ENCODE results near the gene DEK. TPM values are rescaled to one million over a fixed set of nuclear protein-coding genes. Genes with fewer than 3 reads are reported as not detected.
"Not testable (repeated sequence)": the region's sequence is repeated elsewhere in the genome, so short reads cannot be mapped to it uniquely, and the experiment has no call there.

The DEK gene, protein sequence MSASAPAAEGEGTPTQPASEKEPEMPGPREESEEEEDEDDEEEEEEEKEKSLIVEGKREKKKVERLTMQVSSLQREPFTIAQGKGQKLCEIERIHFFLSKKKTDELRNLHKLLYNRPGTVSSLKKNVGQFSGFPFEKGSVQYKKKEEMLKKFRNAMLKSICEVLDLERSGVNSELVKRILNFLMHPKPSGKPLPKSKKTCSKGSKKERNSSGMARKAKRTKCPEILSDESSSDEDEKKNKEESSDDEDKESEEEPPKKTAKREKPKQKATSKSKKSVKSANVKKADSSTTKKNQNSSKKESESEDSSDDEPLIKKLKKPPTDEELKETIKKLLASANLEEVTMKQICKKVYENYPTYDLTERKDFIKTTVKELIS
- polyA plus RNA-seq (2013, experiment 1 of 2; ENCODE audit: insufficient read length), result 119 TPM
- 55.2 TPM for polyA plus RNA-seq (2013, experiment 2 of 2; ENCODE audit: insufficient read length)

GRCh38 chr6:18264219-18264922 is at the start of gene DEK:
TSS of gene DEK (minus strand) at chr6:18264530. CDS start at chr6:18263987, 543 bp downstream.
- peak; percentile 88 for DNase-seq

GRCh38 chr6:18312368-18312767 is 48.0 kb upstream of the DEK start:
- DNase-seq, result no peak

GRCh38 chr6:18310010-18310409 is 45.7 kb upstream of the DEK start:
- DNase-seq, result not testable (repeated sequence)

DNA sequence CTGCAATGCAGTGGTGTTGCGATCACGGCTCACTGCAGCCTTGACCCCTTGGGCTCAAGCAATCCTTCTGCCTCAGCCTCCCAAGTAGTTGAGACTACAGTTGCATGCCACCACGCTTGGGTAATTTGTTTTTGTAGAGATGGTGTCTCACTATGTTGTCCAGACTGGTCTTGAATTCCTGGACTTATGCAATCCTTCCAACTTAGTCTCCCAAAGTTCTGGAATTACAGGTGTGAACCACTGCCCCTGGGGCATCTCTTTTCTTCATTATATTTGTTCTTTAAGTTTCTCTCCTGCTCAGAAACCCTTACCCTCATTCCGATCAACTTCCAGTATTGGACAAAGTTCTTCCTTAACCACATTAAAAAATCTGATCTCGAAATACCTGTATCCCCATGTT is 44.7 kb upstream of the DEK start:
- DNase-seq, result peak; percentile 18

- DNase-seq, result peak; percentile 88
Measured at GRCh38 chr6:18308070-18308735, 43.9 kb upstream of the DEK start.

DNA sequence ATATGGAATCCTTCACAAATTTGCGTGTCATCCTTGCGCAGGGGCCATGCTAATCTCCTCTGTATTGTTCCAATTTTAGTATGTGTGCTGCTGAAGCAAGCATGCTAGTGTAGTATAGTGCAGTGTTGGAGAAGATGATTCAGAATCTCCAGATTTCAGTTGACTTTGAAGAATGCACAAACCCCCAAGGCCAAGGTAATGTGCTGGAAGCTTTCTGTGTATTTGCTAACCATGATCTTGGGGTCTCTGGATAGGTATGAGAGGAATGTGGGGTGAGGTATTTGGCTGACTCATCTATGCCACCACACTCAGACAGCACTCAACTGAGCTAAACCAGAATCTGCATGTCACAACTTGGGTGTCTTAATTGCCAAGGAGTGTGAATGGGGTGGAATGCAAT is 42.6 kb upstream of the DEK start:
- DNase-seq, result peak; percentile 83

DNA sequence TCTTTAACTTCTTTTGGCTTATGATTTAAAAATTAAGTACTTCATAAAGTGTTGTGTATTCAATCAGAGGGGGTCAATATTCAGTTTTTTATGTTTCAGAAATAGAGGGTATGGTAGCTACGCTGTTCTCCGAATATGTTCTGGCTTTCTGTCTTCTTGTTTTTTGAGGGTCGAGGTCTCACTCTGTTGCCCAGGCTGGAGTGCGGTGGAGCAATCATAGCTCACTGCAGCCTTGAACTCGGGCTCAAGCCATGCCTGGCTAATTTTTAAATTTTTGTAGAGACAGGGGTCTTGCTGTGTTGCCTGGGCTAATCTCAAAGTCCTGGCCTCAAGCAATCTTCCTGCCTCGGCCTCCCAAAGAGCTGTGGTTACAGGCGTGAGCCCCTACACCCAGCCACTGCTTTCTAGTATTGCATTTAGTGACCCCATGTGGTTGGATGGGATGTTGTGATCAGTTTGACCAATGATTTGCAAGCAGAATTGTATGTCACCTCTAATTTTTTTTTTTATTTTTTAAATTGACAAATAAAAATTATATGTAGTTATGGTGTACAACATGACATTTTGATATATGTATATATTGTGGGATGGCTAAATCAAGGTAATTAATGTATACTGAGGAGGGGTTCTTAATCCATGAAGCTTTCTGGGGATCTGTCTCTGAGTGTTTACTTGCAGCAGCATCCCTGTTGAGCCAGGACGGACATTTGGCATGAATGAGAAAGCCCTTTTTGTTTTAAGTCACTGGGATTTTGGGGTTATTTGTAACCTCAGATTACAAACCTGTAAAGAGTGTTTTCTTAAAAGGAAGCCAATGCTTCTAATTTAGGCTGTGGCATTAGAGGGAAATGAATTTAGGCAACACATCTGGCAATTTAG is 38.5 kb upstream of the DEK start:
- DNase-seq, result peak; percentile 9

DNA sequence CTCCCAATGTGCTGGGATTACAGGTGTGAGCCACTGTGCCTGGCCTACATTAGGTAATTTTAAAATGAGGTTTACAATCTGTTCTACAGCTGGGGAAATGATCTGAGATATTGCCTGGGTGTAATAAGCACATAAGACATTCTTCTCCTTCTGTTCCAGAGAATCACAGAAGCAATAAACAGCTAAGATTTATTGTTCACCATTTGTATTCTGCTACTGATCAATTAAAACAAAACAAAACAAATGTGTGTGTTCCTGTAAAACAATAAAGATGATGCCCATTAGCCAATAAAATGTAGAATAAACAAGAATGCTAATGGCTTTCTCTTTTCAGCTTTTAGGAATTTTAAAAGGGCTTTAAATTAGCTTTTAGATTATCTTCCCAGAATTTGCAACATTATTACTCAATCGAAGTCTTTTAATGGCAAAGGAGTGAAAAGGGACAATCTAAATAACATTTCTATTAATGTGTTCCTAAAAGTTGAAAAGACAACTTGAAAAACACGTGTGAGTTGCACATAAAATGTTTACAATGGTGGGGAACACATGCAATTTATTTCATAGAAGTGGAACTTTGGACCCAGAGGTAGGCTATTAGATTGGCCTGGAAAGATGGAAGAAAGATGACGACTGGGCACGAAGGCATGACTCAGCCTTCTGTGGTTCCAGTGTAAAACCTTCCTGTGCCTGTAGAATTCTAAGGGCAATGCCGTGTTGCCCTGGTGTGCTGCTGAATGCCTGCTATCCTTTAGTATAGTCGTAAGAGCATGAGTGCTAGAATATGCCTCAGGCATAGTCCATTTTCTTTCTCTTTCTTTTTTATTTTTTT is 29.0 kb upstream of the DEK start:
- peak; percentile 18 for DNase-seq

GRCh38 chr6:18289283-18289682 is 25.0 kb upstream of the DEK start:
- no peak for DNase-seq

DNA sequence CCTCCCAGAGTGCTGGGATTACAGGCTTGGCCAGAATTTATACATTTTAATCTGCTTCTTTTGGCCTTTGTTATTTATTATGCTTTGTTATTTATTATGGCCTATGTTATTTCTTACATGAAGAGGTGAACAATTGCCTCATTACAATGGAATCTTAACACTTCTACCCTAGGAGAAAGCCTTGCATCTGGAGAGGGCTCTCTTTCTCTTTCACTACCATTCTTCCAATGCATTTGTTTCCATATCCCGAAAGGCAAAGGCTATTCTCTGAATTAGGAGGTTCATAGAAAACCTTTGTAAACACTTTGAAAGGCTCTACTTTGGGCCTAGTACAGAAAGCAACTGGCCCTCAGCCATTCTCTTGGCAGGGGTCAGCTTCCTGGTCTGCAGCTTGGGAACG is 19.9 kb upstream of the DEK start:
- no peak for DNase-seq

GRCh38 chr6:18281564-18281963 is 17.2 kb upstream of the DEK start:
- no peak for DNase-seq

DNA sequence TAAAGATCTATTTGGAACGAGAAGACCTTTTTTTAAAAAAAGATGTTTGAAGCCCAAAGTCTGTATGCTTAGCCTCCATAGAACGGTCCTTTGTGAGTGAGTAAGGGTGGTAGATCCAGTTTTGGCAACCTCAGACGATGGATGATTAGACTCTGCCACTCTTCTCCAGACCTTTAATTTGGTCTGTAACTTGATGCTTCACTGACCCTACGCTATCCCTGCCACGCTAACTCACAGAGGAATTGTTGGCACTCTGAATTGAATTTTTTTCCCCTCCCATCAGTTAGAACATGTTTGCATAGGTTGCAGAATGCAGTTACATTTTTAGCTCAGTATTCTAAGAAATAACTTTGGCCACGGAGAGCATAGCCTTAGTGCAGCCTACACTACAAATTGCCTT is 15.8 kb upstream of the DEK start:
- peak; percentile 62 for DNase-seq

DNA sequence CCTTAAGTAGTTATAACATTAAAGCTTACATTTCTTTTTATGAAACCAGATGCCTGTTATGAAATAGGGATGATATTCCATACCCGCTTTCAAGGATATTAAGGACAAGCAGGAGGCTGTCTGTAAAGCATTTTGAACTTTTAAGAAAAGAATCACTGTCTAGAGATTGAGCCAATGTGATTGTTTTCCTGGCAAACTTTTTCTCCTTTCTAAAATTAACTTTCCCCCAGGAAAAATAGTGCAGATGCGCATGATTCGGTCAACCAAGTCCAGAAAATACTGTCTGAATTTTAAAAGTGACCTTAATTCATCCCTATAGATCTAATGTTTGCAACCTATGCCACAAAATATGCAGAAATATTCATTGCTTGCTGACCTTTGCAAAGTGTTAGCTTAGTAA is 15.1 kb upstream of the DEK start:
- DNase-seq, result no peak

- DNase-seq, result no peak
Measured at GRCh38 chr6:18277237-18278006, 13.1 kb upstream of the DEK start.

DNA sequence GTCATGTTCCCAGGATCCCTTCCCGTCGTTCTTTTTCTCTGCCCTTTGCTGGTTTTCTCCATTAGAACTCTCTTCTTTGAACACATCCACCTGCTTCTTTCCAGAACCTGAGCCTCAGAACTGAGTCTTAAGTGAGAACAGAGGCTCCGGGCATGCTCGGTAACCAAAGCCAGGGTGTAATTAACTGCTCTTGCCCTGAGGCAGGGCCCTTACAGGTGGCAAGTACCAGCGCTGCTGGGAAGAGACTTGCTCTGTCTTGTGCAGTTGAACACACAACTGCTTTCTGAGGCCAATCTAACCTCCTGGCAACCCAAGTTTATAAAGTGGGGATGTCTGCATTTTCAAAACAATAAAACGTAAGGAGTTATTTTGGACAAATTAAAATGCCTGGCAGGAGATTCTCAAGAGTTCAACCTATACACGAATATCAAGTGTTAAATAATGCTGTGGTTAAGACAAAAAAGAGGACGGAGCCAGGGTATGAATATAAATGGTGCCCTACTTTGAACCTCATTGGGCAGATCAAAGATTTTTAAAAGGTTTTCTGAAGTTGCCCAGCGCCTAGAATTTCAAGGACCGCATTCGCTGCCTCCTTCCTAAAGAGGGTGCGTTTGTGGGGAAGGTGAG is 12.4 kb upstream of the DEK start:
- DNase-seq, result no peak

DNA sequence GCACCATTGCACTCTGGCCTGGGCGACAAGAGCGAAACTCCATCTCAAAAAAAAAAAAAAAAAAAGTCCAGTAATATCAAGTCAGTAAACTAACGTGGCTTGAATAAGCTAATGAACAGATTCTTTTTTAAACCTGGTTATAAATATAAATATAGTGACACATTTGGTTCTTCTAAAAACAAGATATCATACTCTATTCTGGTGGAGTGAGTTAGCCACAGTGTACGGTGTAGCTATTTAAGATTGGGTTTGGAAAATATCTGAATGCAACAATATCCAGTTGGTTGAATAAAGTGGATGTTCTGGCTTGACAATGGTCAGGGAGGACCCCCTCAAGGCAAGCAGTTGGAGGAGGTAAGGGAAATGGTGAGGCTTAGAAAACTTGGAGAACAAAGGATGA is 5.9 kb upstream of the DEK start:
- DNase-seq, result no peak

DNA sequence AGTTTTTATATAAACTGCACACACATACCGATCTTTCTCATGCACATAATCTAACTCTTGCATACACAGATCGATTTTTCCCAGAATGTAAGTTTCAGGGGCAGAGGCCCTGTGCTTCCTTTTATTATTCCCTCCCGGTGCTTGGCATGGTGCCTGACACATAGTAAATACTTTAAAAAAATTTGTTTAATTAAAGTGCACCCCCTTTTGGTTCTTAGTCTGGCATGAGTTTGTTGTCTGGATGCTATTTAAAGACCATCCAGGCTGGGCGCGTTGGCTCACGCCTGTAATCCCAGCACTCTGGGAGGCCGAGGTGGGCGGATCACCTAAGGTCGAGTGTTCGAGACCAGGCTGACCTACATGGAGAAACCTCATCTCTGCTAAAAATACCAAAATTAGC is 5.4 kb upstream of the DEK start:
- no peak for DNase-seq

DNA sequence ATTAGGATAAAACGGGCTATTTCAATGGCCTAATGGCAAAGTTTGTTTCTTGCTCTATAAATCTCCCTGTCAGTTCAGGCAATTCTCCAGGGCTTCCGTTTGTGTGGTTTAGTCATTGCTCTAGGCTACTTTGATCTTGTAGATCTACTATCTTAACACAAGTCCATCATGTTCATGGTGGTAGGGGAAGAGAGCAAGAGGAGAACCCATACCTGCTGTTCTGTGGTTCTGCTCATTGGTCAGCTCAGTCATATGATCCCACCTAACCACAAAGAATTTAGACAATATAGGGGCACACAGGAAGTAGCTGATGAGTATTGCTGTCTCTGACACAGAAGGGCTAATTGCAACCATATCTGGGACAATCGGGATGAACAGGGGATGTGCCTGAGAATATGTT is 4.9 kb upstream of the DEK start:
- DNase-seq, result peak; percentile 63

GRCh38 chr6:18268066-18268465 is 3.7 kb upstream of the DEK start:
- DNase-seq, result no peak

GRCh38 chr6:18266523-18266912 is 2.2 kb upstream of the DEK start:
- no peak for DNase-seq

Data from fibroblast of skin of back (primary cell).